GM12874 (cell line): Measurements from ENCODE around the gene AHI1.

Experiments
- TF ChIP-seq, protein P1 (sequence below): IDR thresholded peaks from 2 replicates; pipeline ENCODE4 v1.5.1; 2011; ENCODE audit warnings: low read depth, mild to moderate bottlenecking, control low read depth, low read length, moderate library complexity; ENCODE audit not compliant: insufficient read depth

The AHI1 gene

DNA sequence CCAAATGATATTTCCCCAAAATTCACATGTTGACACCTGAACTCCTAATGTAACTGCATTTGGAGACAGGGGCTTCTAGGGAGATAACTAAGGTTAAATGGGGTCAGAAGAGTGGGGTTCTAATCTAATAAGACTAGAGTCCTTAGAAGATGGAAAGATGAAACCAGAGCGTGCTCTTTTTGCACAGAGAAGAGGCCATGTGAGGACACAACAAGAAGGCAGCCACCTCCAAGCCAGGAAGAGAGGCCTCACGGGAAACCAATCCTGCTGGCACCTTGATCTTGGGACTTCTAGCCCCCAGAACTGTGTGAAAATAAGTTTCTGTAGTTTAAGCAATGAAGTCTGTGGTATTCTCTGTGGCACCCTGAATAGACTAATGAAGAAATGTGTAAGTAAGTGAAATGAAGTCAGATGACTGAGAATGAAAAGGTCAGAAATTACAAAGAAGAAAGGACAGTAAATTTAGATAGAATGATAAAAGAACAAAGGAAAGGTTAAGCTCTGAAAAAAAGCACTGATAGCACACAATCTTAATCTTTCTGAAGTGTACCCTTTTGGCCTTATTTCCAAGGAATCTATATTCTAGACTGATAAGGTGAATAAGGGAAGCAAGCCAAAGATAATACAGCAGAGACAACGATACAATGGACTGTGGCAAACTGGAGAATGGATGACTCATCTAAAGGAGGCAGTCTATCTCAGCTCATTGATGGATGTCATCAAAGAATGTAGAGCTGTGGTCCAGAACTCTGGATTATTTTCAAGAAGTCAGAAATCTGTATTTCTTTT, 206.1 kb downstream of the AHI1 start:
- TF ChIP-seq, protein P1, sequence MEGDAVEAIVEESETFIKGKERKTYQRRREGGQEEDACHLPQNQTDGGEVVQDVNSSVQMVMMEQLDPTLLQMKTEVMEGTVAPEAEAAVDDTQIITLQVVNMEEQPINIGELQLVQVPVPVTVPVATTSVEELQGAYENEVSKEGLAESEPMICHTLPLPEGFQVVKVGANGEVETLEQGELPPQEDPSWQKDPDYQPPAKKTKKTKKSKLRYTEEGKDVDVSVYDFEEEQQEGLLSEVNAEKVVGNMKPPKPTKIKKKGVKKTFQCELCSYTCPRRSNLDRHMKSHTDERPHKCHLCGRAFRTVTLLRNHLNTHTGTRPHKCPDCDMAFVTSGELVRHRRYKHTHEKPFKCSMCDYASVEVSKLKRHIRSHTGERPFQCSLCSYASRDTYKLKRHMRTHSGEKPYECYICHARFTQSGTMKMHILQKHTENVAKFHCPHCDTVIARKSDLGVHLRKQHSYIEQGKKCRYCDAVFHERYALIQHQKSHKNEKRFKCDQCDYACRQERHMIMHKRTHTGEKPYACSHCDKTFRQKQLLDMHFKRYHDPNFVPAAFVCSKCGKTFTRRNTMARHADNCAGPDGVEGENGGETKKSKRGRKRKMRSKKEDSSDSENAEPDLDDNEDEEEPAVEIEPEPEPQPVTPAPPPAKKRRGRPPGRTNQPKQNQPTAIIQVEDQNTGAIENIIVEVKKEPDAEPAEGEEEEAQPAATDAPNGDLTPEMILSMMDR = no peak

DNA sequence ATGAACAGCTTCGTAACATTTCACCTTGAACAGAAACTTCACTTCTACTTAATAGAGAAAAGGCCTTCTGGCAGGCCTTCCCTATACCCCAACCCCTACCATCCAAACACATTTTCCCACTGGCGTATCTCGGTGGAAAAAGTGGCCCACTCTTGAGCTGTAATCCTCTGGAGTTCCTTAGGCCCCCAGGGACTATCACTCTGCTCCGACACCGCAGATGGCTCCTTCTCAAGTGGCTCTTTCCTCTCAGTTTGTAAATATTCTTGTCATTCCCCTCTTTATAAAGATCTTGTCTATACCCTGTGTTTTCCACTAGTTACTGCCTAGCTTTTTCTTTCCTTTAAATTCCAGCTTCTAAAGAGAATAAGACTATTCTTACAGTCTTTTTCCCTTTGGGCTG, 207.7 kb downstream of the AHI1 start:
- TF ChIP-seq, protein P1 = no peak

- TF ChIP-seq, protein P1 = no peak
Observed at GRCh38 chr6:135286962-135287538, 210.5 kb downstream of the AHI1 start.

- TF ChIP-seq, protein P1 = no peak
Observed at GRCh38 chr6:135285165-135285564, 212.4 kb downstream of the AHI1 start.

- TF ChIP-seq, protein P1 = no peak
Observed at GRCh38 chr6:135283926-135284325, 213.6 kb downstream of the AHI1 start.

DNA sequence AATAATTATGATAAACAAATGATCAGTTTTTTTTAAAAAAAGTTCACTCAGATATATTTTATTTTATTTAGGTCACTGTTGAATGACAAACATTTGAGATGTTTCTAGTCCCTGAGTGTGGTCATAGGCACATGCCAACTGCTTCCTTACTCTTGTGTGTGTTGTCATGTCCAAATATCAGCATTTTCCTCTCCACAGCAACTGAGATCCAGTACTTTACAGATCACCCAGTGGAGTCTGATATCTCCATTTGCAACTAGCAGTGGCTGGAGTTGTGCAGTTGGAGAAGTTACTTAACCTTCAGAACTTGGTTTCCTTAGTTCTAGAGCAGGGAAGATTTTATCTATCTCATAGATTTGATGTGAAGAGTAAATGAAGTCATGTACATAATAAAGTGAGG, 215.1 kb downstream of the AHI1 start:
- TF ChIP-seq, protein P1 = no peak

- TF ChIP-seq, protein P1 = no peak
Observed at GRCh38 chr6:135281964-135282363, 215.6 kb downstream of the AHI1 start.
